AG10803 (cell line): ENCODE measurements around the gene WDR1.

Source experiments
- DNase-seq: peaks from one replicate; pipeline ENCODE4 v3.0.0; 2010; ENCODE audit warnings: low read depth
- H3K4me3 ChIP-seq: 2 replicates; pipeline ENCODE4 v1.5.1; 2011; ENCODE audit warnings: mild to moderate bottlenecking, low read length, control low read depth
- CTCF ChIP-seq: conservative IDR thresholded peaks from 2 replicates; pipeline ENCODE4 v1.5.1; 2011; ENCODE audit warnings: mild to moderate bottlenecking, low read length, control low read depth, inconsistent platforms

WDR1 gene

DNA sequence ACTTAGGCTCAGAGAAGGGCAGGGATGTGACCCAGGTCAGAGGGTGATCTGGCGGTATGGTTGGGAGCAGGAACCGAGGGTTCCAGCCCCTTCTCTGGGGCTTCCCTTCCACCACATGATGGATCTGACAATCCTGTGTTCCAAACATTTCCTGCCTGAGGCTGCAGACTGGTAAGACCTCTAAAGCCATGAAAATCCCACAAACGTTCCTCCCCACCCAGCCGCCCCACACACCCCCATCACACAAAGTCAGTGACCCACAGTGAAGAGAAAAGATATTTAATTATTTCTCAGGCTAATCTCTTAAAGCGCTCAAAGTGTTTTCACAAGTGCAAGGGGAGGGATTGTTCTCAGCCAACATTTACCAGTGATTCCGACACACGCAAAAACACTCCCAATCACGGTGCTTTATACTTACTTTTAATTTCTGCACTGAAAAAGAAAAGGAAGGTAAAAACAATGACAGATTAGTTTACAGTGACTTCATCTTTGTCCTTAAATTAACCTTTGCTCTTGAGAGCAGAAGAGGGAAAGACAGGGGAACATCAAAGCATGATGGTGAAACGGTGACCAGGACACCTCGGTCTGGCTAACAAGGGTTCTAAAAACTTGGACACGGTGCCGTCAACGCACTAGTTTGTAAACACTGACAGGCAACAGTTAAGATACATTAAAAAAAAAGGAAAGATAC is 42.4 kb downstream of the WDR1 start:
- no peak for DNase-seq
- TF ChIP-seq CTCF, result no peak
- H3K4me3 ChIP-seq, result no peak overlapping the region

- no peak overlapping the region for H3K4me3 ChIP-seq
- no peak for TF ChIP-seq CTCF
- no peak for DNase-seq
Measured at GRCh38 chr4:10072420-10073017, 44.1 kb downstream of the WDR1 start.

DNA sequence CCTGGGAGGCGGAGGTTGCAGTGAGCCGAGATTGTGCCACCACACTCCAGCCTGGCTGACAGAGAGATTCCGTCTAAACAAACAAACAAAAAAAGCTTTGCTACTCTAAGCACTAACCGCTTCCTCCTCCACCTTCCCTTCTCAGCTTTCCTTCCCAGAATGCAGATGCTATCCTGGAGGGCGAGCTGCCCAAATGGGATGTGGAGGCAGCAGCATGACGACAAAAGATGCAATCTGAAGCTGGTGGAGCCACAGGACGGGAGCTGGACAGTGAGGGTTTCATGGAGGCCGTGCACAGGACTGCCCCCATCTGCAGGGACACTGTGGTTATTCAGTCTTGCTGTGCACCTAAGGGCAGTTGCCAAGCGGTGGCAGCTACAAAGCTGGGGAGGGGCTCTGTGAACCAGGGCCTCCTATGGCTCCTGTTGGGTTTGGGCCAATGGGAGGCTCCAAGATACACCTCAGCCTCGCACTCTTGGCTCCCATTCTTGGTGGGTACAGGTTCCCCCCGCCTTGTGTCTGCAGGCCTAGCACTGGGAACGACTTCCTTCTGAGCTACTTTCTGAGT is 47.4 kb downstream of the WDR1 start:
- no peak for DNase-seq
- no peak for TF ChIP-seq CTCF
- no peak overlapping the region for H3K4me3 ChIP-seq

DNA sequence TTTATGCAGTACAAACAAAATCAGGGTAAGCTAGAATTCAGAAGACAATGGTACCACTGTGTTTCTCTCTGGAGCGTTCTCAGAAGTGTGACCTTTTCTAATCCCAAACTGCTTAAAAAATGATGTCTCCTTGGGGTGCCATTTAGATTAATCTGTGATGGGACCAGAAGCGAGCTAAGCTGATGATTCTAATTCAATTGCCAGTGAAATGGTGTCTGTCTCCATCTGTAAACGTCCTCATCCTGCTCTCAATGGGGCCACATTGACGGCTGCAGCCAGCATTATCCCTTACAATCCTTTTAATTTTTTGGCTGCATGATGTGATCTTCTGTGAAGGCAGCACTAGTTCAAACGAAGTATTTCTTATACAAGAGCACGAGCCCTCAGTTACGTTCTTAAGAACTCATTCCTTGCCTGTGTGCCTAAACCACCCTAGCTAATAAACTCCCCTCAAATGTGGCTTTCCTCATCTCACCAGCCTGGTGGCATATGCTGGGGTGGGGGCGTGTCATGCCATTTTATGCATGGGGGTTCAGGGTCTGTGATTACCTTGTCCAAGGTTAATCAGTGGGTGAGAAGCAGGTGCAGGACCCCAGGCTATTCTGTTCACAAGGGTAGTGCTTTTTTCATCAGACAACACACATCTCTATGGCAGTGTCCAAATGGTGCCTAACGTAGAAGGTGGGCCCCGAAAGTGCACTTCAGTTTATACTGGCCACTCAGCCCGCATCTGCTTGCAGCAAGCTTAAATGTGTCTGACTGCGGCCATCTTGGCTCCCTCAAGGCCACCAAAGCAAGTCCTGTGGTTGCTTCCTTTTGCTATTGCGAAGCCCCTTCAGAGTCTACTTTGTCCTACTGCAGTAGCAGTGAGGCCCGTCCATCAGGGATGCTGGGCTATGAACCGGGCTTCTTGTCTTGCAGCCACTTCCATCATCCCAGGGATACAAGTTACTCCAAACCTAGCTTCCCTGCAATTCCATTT is 49.6 kb downstream of the WDR1 start:
- no peak for TF ChIP-seq CTCF
- no peak overlapping the region for H3K4me3 ChIP-seq
- no peak for DNase-seq

DNA sequence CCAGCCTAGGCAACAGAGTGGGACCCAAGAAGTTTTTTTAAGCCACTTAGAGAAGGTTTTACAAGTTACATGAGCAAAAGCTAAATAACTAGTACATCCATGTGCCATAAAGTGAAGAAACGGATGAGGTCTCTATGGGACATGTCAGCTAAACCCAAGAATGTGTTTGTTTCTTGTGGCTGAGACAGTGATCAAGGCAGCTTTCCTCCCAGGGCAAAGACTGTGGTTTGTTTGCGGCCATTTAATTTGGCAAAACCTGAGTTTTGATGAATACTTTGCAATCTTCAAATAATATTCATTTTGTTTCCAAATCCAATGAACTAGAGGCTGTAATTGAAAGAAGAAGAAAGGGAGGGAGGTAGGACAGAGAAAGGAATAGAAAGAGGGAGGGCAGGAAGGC is 50.4 kb downstream of the WDR1 start:
- no peak for TF ChIP-seq CTCF

GRCh38 chr4:10063544-10064300 is 52.9 kb downstream of the WDR1 start:
- DNase-seq, result peak; percentile 85
- no peak overlapping the region for H3K4me3 ChIP-seq
- TF ChIP-seq CTCF, result peak; percentile 87

More for the DNA sequence above, 50.4 kb downstream of the WDR1 start:
- peak; percentile 60 for DNase-seq
- H3K4me3 ChIP-seq, result no peak overlapping the region
